ENCODE measurements around the gene AQP5. TPM values are rescaled to one million over a fixed set of nuclear protein-coding genes. Genes with fewer than 3 reads are reported as not detected.

AQP5 gene
- total and polyA plus RNA-seq, 2 donors (not counting 3 experiments of a cell fraction or from before 2014, with no cell fraction given) = 0.95 to 2.3 TPM

- Histone ChIP-seq H4K20me1 (replicated peaks; ENCODE audit: control insufficient read depth, extremely low read depth, insufficient read depth, low read length) (no peaks in the 10 kb centered on the region), H3K4me2 (ENCODE audit: insufficient read depth, low read length) (no peak overlapping the region), H3K4me3 (replicated peaks in 1 of 3; ENCODE audit: insufficient read depth in 1 of 3, low read depth in 1 of 3, low read length in 3 of 3) (no peak overlapping the region), H3K9ac (replicated peaks; ENCODE audit: extremely low read depth, insufficient read depth, low read length) (no peak overlapping the region), H3K36me3 (ENCODE audit: control insufficient read depth in 2 of 2, extremely low read depth in 1 of 2, insufficient read depth in 2 of 2, low read length in 2 of 2) (no peaks in the 10 kb centered on the region), H3K9me3 (replicated peaks; ENCODE audit: control insufficient read depth, insufficient read depth, low read length) (no peaks in the 10 kb centered on the region), H3K27me3 (ENCODE audit: control insufficient read depth in 2 of 2, insufficient read depth in 2 of 2, low read length in 2 of 2) (no peaks in the 10 kb centered on the region), H3K79me2 (ENCODE audit: control insufficient read depth, insufficient read depth, low read length) (no peaks in the 10 kb centered on the region), H2AFZ (ENCODE audit: low read depth, low read length) (no peak overlapping the region), H3K27ac (ENCODE audit: insufficient read depth, low read depth, low read length) (no peak overlapping the region), H3K4me1 (ENCODE audit: control insufficient read depth, extremely low read depth, insufficient read depth, low read length) (peaks cover 16% of the 10 kb centered on the region), H3K9me1 (replicated peaks; ENCODE audit: control insufficient read depth, extremely low read depth, insufficient read depth, low read length) (no peaks in the 10 kb centered on the region)
- no peak for TF ChIP-seq POLR2A (IDR thresholded peaks at IDR 0.05; ENCODE audit: low read depth, low read length)
- intact Hi-C loops (cut with micrococcal nuclease) (no loop called here), dilution Hi-C loops (cut with MboI; ENCODE audit: extremely low pct_ligation_motif_present, low sequenced_read_pairs) (no loop called here)
- ChIA-PET CTCF (interaction anchor here (0.8 to 2.3 kb wide), 4 partner anchors 22 to 56 kb away, joined by 3 to 6 read pairs (median 4); no protein-coding TSS in a partner anchor), POLR2A (no interaction called here)
- no peak for DNase-seq (ENCODE audit: low read depth, low spot score)
- no peak for FAIRE-seq
- BruUV-seq (replicated peaks) = no TSS peak
These were observed 38.5 kb upstream of the AQP5 start for GRCh38 chr12:49923035-49923644.

- FAIRE-seq (no peak), DNase-seq (ENCODE audit: low read depth, low spot score) (no peak)
- no peak overlapping the region for H3K4me2 ChIP-seq (ENCODE audit: insufficient read depth, low read length)
- no peak overlapping the region for H2AFZ ChIP-seq (ENCODE audit: low read depth, low read length)
- H3K9me3 ChIP-seq (replicated peaks; ENCODE audit: control insufficient read depth, insufficient read depth, low read length) = no peaks in the 10 kb centered on the region
- intact Hi-C loops (cut with micrococcal nuclease) (no loop called here), dilution Hi-C loops (cut with MboI; ENCODE audit: extremely low pct_ligation_motif_present, low sequenced_read_pairs) (no loop called here)
- H3K9me1 ChIP-seq (replicated peaks; ENCODE audit: control insufficient read depth, extremely low read depth, insufficient read depth, low read length) = no peaks in the 10 kb centered on the region
- CTCF ChIA-PET = interaction anchor here (2.3 kb wide), 1 partner anchor 57 kb away, joined by 6 read pairs; no protein-coding TSS in a partner anchor
- H3K4me1 ChIP-seq (ENCODE audit: control insufficient read depth, extremely low read depth, insufficient read depth, low read length) = peaks cover 16% of the 10 kb centered on the region
- no peaks in the 10 kb centered on the region for H3K36me3 ChIP-seq (ENCODE audit: control insufficient read depth in 2 of 2, extremely low read depth in 1 of 2, insufficient read depth in 2 of 2, low read length in 2 of 2)
- no peak overlapping the region for H3K27ac ChIP-seq (ENCODE audit: insufficient read depth, low read depth, low read length)
- H4K20me1 ChIP-seq (replicated peaks; ENCODE audit: control insufficient read depth, extremely low read depth, insufficient read depth, low read length) = no peaks in the 10 kb centered on the region
- no peak overlapping the region for H3K9ac ChIP-seq (replicated peaks; ENCODE audit: extremely low read depth, insufficient read depth, low read length)
- H3K4me3 ChIP-seq (replicated peaks in 1 of 3; ENCODE audit: insufficient read depth in 1 of 3, low read depth in 1 of 3, low read length in 3 of 3) = no peak overlapping the region
- no peaks in the 10 kb centered on the region for H3K27me3 ChIP-seq (ENCODE audit: control insufficient read depth in 2 of 2, insufficient read depth in 2 of 2, low read length in 2 of 2)
- POLR2A ChIA-PET = interaction anchor here (0.6 kb wide), 1 partner anchor 78 kb away, joined by 3 read pairs; no protein-coding TSS in a partner anchor
- no TSS peak for BruUV-seq (replicated peaks)
- no peaks in the 10 kb centered on the region for H3K79me2 ChIP-seq (ENCODE audit: control insufficient read depth, insufficient read depth, low read length)
- TF ChIP-seq JUN (IDR thresholded peaks at IDR 0.05; ENCODE audit: borderline replicate concordance, insufficient read depth, insufficient read length, low read depth) = no peak
- no peak for TF ChIP-seq POLR2AphosphoS5 (IDR thresholded peaks at IDR 0.05; ENCODE audit: insufficient read depth, low read depth, low read length)
- TF ChIP-seq MAX (IDR thresholded peaks at IDR 0.05; ENCODE audit: insufficient read depth, insufficient read length) = no peak
- no peak for TF ChIP-seq FOS (IDR thresholded peaks at IDR 0.05; ENCODE audit: borderline replicate concordance, insufficient read depth, low read length)
- TF ChIP-seq POLR2A (IDR thresholded peaks at IDR 0.05; ENCODE audit: low read depth, low read length) = no peak
- no peak for TF ChIP-seq EZH2 (IDR thresholded peaks at IDR 0.05; ENCODE audit: borderline replicate concordance, low read depth, low read length, severe bottlenecking)
- TF ChIP-seq CTCF (IDR thresholded peaks at IDR 0.05; ENCODE audit: extremely low read depth in 1 of 2, insufficient read depth in 1 of 2, low read depth in 1 of 2, low read length in 2 of 2) = no peak
- no peak for TF ChIP-seq MYC (IDR thresholded peaks at IDR 0.05; ENCODE audit: low read depth, low read length)
- TF ChIP-seq GATA2 (IDR thresholded peaks at IDR 0.05; ENCODE audit: insufficient read depth, insufficient read length, low read depth, low read length) = no peak
These were observed 37.7 kb upstream of the AQP5 start for GRCh38 chr12:49923880-49924556.

Measured in endothelial cell of umbilical vein (primary cell).